Activated CD4-positive, alpha-beta T cell treated with anti-CD3 and anti-CD28 coated beads for 1 hour (primary cell): ENCODE measurements around the gene GINM1.

ENCODE experiments used
- DNase-seq: peaks from one replicate; pipeline ENCODE4 v3.0.0-alpha.2; 2020

The GINM1 gene

GRCh38 chr6:149600508-149600907 is 34.3 kb downstream of the GINM1 start:
- no peak for DNase-seq

GRCh38 chr6:149608381-149608982 is 42.3 kb downstream of the GINM1 start:
- DNase-seq: no peak

DNA sequence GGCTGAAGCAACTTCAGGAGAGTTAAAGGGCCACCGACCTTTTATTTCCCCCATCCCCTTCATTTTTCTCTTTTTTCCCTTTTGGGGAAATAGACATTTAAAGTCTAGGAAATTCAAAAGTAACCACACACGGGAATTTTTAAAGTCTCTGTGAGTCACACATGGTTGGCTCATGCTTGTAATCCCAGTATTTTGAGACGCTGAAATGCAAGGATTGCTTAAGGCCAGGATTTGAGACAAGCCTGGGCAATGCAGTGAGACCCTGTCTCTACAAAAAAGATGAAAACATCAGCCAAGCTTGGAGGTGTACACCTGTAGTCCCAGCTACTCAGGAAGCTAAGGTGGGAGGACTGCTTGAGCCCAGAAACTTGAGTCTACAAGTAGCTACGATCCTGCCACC is 48.2 kb downstream of the GINM1 start:
- DNase-seq: no peak

DNA sequence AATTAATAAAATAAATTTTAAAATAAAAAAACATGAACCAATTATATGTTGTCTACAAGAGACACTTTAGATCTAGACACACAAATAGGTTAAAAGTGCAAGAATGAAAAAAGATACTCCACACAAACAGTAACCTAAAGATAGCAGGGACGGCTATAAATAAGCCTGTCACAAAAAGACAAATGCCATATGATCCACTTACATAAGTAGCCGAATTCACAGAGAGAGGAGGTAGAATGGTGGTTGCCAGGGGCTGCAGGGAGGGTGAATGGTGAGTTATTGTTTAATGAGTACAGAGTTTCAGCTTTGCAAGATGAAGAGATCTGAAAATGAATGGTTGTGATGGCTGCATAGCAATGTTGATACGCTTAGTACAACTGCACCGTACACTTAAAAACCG is 49.6 kb downstream of the GINM1 start:
- no peak for DNase-seq

DNA sequence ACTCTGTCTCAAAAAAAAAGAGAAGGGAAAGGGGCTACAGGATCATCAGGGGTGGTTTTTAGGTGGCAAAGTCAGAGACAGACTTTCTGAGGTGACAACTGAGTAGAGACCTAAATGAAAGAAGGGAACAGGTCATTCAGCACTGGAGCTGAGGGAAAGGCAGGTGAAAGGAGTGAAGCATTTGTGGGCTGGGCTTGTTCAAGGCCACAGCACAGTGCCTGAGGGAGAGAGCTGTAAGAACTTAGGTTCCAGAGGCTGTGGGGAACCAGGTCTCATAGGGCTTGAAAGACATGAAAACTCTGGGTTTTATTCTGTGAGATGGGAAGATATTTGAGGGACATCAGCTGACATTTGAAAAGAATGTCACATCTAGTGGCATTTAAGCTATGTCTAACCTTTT is 61.5 kb downstream of the GINM1 start:
- no peak for DNase-seq

DNA sequence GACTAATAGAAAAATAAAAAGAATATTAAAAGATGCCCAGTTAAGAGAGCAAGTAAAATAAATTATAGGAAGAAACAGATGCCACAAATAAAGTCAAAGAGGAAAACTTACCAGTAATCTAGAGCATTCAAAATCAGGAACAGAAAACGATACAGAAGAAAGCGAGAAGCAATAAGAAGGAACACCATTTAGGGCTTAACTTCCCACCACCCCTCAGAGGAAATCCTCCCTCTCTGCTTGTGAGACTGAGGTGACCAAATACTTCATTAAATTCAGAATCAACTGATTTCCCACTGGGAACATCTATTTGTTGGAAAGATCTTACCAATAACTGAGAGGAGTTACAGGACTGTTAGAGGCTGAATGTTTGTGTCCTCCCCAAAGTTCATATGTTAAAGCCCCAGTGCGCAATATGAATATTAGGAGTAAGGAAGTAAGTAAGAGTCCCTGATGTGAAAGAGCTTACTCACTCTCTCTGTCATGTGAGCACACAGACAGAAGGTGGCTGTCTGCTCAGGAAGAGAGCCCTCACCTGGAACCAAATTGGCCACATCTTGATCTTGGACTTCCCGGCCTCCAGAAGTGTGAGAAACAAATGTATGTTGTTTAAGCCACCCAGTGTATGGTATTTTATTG is 62.8 kb downstream of the GINM1 start:
- DNase-seq: no peak

- DNase-seq: no peak
These were observed 68.1 kb downstream of the GINM1 start for GRCh38 chr6:149634315-149634714.

GRCh38 chr6:149636124-149636523 is 69.9 kb downstream of the GINM1 start:
- no peak for DNase-seq
